HG03520 (cell line): ENCODE results near the gene ATP2A3.
"Not testable (repeated sequence)": the region's sequence is repeated elsewhere in the genome, so short reads cannot be mapped to it uniquely, and the experiment has no call there.

Source experiments
- ATAC-seq: cut with Tn5 transposase; IDR thresholded peaks from one replicate; pipeline ENCODE4 v1.9.1; 2021; ENCODE audit warnings: mild to moderate bottlenecking, moderate library complexity; ENCODE audit not compliant: unreplicated experiment

Gene ATP2A3

GRCh38 chr17:3956983-3957382 is 7.3 kb downstream of the ATP2A3 start:
- no peak for ATAC-seq

DNA sequence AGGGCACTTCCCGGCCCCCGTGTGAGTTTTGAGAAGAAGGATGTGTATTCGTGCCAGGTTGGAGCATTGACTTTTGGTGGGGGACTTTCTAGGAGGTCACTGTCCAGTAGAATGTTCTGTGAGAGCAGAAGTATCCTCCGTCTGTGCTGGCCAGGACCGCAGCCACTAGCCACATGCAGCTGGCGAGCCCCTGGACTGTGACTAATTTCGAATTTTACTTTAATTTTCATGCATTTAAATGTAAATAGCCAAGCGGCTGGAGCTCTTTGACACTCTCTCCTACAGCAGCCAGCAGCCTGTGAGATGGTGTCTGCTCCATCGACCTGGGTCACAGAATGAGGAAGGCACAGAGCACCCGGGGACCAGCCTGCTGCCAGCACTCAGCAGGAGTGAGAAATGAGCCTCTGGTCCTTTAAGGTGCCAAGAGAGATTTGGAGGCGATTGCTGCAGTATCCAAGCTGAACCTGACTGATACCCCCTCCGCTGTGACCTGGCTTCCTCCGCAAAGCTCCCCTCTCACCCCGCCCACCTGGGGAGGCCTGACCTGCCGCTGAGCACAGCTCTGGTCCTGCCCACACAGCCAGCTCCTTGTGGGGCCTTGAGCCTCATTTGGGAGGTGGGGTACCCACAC is 7.8 kb downstream of the ATP2A3 start:
- no peak for ATAC-seq

DNA sequence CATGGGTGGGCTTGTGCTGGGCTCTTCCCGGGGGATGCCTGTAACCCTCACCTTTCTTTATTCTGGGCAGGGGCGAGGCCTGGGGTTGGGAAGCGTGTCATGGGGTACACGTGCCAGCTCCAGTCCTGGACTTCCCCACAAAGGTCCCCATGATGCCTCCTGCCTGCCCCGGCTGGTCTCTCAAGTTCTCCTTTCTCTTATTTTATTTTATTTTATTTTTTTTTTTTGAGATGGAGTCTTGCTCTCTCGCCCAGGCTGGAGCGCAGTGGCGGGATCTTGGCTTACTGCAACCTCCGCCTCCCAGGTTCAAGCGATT is 8.6 kb downstream of the ATP2A3 start:
- no peak for ATAC-seq

GRCh38 chr17:3954976-3955672 is 9.1 kb downstream of the ATP2A3 start:
- no peak for ATAC-seq

DNA sequence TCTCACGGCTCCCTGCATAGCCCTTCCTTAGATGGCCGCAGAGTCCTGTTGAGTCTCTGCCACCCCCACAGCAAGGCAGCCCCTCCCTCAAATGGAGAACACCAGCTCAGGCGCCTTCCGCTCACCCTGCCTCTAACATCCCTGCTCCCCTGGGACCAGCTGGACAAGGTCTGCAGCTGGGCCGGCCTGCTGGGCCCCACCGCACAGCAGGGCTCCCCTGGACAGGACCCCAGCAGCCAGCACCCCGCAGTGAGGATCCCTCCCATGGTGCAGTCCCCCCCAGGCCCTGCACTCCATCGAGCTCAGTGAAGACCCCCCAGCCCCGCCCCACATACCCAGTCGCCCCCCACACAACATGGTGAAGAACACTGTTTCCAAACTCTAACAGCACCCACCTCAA is 10.2 kb downstream of the ATP2A3 start:
- no peak for ATAC-seq

GRCh38 chr17:3953542-3953941 is 10.7 kb downstream of the ATP2A3 start:
- no peak for ATAC-seq

DNA sequence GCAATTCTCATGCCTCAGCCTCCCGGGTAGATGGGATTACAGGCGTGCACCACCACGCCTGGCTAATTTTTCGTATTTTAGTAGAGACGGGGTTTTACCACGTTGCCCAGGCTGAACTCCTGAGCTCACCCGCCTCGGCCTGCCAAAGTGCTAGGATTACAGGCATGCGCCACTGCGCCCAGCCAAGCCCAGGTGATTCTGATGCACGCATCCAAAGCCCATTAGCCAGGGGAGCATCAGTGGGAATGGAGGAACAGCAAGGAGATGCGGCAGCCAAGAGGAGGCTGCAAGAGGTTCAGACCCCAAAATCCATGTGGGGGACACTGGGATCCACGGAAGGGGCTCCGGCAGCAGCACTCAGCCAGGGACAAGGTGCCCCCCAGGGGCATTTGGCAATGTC is 12.1 kb downstream of the ATP2A3 start:
- no peak for ATAC-seq

- no peak for ATAC-seq
These were observed 12.8 kb downstream of the ATP2A3 start for GRCh38 chr17:3951420-3951819.

GRCh38 chr17:3951003-3951402 is 13.2 kb downstream of the ATP2A3 start:
- no peak for ATAC-seq

GRCh38 chr17:3950584-3950983 is 13.7 kb downstream of the ATP2A3 start:
- no peak for ATAC-seq

GRCh38 chr17:3949418-3949817 is 14.8 kb downstream of the ATP2A3 start:
- no peak for ATAC-seq

GRCh38 chr17:3948551-3948950 is 15.7 kb downstream of the ATP2A3 start:
- not testable (repeated sequence) for ATAC-seq

DNA sequence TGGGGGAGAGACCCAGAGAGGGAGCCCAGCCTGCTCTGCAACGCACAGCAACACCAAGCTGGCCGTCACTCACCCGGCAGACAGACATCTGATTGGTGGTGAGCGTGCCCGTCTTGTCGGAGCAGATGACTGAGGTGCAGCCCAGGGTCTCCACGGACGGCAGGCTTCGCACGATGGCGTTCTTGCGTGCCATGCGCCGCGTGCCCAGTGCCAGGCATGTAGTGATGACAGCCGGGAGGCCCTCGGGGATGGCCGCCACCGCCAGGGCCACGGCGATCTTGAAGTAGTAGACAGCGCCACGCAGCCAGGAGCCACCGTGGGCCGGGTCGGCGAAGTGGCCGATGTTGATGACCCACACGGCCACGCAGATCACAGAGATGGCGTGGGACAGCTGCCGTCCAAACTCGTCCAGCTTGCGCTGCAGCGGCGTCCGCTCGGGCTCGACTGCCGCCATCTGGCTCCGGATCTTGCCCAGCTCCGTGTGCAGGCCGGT is 16.9 kb downstream of the ATP2A3 start:
- ATAC-seq: no peak

GRCh38 chr17:3946711-3947235 is 17.5 kb downstream of the ATP2A3 start:
- ATAC-seq: no peak

GRCh38 chr17:3944485-3945388 is 19.5 kb downstream of the ATP2A3 start:
- no peak for ATAC-seq

DNA sequence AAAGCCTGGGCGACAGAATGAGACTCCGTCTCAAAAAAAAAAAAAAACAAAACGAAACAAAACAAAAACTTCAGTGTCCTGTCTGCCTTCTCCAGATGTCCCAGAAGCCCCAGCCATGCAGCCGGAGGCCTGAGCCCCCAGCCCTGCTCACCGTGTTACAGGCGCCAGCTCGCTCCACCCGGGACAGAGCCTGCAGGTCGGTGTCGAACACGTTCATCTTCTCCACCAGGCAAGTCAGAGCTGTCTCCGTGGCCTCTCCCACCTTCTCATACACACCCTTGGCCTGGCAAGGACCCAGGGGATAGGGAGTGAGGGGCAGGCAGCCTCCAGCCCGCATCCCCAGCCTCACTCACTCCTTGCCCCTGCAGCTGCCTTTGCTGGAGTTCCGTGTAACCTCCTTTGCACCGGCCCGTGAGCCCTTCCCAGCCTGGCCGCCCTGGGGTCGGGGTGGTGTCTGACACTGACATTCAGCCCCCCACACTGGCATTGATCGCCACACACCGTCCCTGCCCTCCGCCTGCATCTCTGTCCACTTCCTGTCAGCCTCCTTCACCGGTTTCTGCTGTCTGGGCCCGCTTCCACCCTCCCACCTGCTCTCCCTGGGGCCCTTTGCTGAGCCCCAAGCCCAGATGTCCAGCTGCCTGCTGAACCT is 20.9 kb downstream of the ATP2A3 start:
- ATAC-seq: no peak

- no peak for ATAC-seq
These were observed 23.1 kb downstream of the ATP2A3 start for GRCh38 chr17:3940965-3941698.

DNA sequence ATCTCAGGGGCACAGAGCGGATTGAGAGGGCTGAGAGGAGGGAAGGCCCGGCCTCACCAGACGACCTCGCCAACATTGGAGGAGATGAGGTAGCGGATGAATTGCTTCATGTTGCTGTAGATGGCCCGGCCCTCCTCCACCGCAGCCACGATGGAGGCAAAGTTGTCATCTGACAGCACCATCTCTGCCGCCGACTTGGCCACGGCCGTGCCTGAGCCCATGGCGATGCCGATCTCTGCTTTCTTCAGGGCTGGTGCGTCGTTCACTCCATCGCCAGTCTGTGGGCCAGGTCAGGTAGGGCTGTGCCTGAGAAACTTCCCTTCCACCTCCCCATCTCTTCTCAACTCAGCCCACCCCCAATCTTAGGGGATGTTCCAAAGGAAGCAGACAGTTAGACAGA is 26.9 kb downstream of the ATP2A3 start:
- ATAC-seq: no peak

GRCh38 chr17:3935825-3936355 is 28.3 kb downstream of the ATP2A3 start:
- ATAC-seq: no peak

- ATAC-seq: no peak
These were observed 29.1 kb downstream of the ATP2A3 start for GRCh38 chr17:3935140-3935542.
